HCT116 (cell line): ENCODE results near the gene PNPLA6.

Source experiments
- EZH2 ChIP-seq: fragments of 200-600 bp; sonication (generic); IDR thresholded peaks from 2 replicates; pipeline ENCODE4 v1.6.1; 2017; ENCODE audit warnings: antibody characterized with exemption, mixed run types
- RAD21 ChIP-seq: IDR thresholded peaks from 2 replicates; pipeline ENCODE4 v1.6.1; 2012; ENCODE audit warnings: low read depth, mild to moderate bottlenecking
- YY1 ChIP-seq: IDR thresholded peaks from 2 replicates; pipeline ENCODE4 v1.6.1; 2011; ENCODE audit warnings: low read length, low read depth, moderate library complexity, mild to moderate bottlenecking; ENCODE audit not compliant: insufficient replicate concordance; ENCODE audit errors: extremely low read depth
- TF ChIP-seq, protein P1 (sequence below), 3 experiments: fragments of 200-600 bp in 1 of 3; sonication (generic) in 1 of 3; IDR thresholded peaks in 2 of 3; conservative IDR thresholded peaks in 1 of 3; 2 replicates each; pipeline ENCODE4 v1.5.1; 2012 to 2017; ENCODE audit warnings: low read depth in 2 of 3, low read length in 2 of 3, antibody characterized with exemption in 1 of 3, borderline replicate concordance in 1 of 3, control low read depth in 1 of 3, mild to moderate bottlenecking in 1 of 3, mixed read lengths in 1 of 3, mixed run types in 1 of 3, moderate library complexity in 1 of 3; ENCODE audit not compliant: insufficient read depth in 1 of 3

- TF ChIP-seq, protein P1, sequence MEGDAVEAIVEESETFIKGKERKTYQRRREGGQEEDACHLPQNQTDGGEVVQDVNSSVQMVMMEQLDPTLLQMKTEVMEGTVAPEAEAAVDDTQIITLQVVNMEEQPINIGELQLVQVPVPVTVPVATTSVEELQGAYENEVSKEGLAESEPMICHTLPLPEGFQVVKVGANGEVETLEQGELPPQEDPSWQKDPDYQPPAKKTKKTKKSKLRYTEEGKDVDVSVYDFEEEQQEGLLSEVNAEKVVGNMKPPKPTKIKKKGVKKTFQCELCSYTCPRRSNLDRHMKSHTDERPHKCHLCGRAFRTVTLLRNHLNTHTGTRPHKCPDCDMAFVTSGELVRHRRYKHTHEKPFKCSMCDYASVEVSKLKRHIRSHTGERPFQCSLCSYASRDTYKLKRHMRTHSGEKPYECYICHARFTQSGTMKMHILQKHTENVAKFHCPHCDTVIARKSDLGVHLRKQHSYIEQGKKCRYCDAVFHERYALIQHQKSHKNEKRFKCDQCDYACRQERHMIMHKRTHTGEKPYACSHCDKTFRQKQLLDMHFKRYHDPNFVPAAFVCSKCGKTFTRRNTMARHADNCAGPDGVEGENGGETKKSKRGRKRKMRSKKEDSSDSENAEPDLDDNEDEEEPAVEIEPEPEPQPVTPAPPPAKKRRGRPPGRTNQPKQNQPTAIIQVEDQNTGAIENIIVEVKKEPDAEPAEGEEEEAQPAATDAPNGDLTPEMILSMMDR (IDR thresholded peaks at IDR 0.05 in 2 of 3, conservative IDR thresholded peaks at IDR 0.05 in 1 of 3; ENCODE audit: borderline replicate concordance in 1 of 3, insufficient read depth in 1 of 3, low read depth in 2 of 3, low read length in 2 of 3): no peak
- TF ChIP-seq YY1: no peak
- TF ChIP-seq EZH2: no peak
- no peak for TF ChIP-seq RAD21
These were observed 65.2 kb downstream of the PNPLA6 start for GRCh38 chr19:7600721-7601120.
